ENCODE data around the gene ANAPC2. TPM values are rescaled to one million over a fixed set of nuclear protein-coding genes. Genes with fewer than 3 reads are reported as not detected.

ANAPC2 gene
- 28.7 and 30.6 TPM in 2 replicates for total RNA-seq
- polyA plus RNA-seq (2012): 34.6 TPM

GRCh38 chr9:137188490-137189296 is at the start of gene ANAPC2, which contains the start of gene SSNA1:
ANAPC2 (minus strand) TSS chr9:137188560; CDS start chr9:137188532, 28 bp downstream.
SSNA1 (plus strand) TSS chr9:137188676; CDS start chr9:137188727, 51 bp downstream.
- peak; percentile 94 for DNase-seq (ENCODE audit: low read depth)

GRCh38 chr9:137236936-137237421 is 48.6 kb upstream of the ANAPC2 start:
- peak; percentile 63 for DNase-seq (ENCODE audit: low read depth)

GRCh38 chr9:137236238-137236935 is 48.0 kb upstream of the ANAPC2 start:
- peak; percentile 80 for DNase-seq (ENCODE audit: low read depth)

- no peak for DNase-seq (ENCODE audit: low read depth)
Observed at GRCh38 chr9:137235424-137236237, 47.3 kb upstream of the ANAPC2 start.

- no peak for DNase-seq (ENCODE audit: low read depth)
Observed at GRCh38 chr9:137234758-137235423, 46.5 kb upstream of the ANAPC2 start.

- no peak for DNase-seq (ENCODE audit: low read depth)
Observed at GRCh38 chr9:137234055-137234697, 45.8 kb upstream of the ANAPC2 start.

GRCh38 chr9:137233143-137233980 is 45.0 kb upstream of the ANAPC2 start:
- no peak for DNase-seq (ENCODE audit: low read depth)

GRCh38 chr9:137232510-137232909 is 44.1 kb upstream of the ANAPC2 start:
- peak; percentile 64 for DNase-seq (ENCODE audit: low read depth)

- no peak for DNase-seq (ENCODE audit: low read depth)
Observed at GRCh38 chr9:137232101-137232500, 43.7 kb upstream of the ANAPC2 start.

GRCh38 chr9:137231372-137232039 is 43.1 kb upstream of the ANAPC2 start:
- DNase-seq (ENCODE audit: low read depth): no peak

- DNase-seq (ENCODE audit: low read depth): no peak
Observed at GRCh38 chr9:137230705-137231371, 42.5 kb upstream of the ANAPC2 start, which contains the start of gene SLC34A3. SLC34A3 (plus strand) TSS chr9:137230901; CDS start chr9:137231703, 802 bp downstream.

GRCh38 chr9:137229903-137230704 is 41.7 kb upstream of the ANAPC2 start:
- no peak for DNase-seq (ENCODE audit: low read depth)

- no peak for DNase-seq (ENCODE audit: low read depth)
Observed at GRCh38 chr9:137228968-137229896, 40.9 kb upstream of the ANAPC2 start.

- DNase-seq (ENCODE audit: low read depth): no peak
Observed at GRCh38 chr9:137228506-137228967, 40.2 kb upstream of the ANAPC2 start.

GRCh38 chr9:137227853-137228505 is 39.6 kb upstream of the ANAPC2 start:
- no peak for DNase-seq (ENCODE audit: low read depth)
